ENCODE measurements around the gene NAV3.

NAV3 gene

GRCh38 chr12:78187741-78188140 lies 357.0 kb downstream of the NAV3 start:
- TF ChIP-seq SPI1 (IDR thresholded peaks at IDR 0.05; ENCODE audit: low read depth, low read length) (no peak), TAF1 (IDR thresholded peaks at IDR 0.05; ENCODE audit: low read depth, low read length) (no peak), POU2F2 (IDR thresholded peaks at IDR 0.05; ENCODE audit: low read depth, low read length) (no peak), POLR2AphosphoS5 (IDR thresholded peaks at IDR 0.05; ENCODE audit: low read depth, low read length) (no peak), PAX5 (IDR thresholded peaks at IDR 0.05; ENCODE audit: insufficient read depth, low read length, severe bottlenecking) (no peak), POLR2A (IDR thresholded peaks at IDR 0.05; ENCODE audit: low read depth, low read length) (no peak)
- FAIRE-seq: no peak
- no peak for DNase-seq (ENCODE audit: insufficient read length, low spot score)

GRCh38 chr12:78189656-78190055 lies 359.0 kb downstream of the NAV3 start:
- FAIRE-seq (no peak), DNase-seq (ENCODE audit: insufficient read length, low spot score) (no peak)
- no peak for TF ChIP-seq POLR2AphosphoS5 (IDR thresholded peaks at IDR 0.05; ENCODE audit: low read depth, low read length)
- TF ChIP-seq PAX5 (IDR thresholded peaks at IDR 0.05; ENCODE audit: insufficient read depth, low read length, severe bottlenecking): no peak
- TF ChIP-seq TAF1 (IDR thresholded peaks at IDR 0.05; ENCODE audit: low read depth, low read length): no peak
- TF ChIP-seq POU2F2 (IDR thresholded peaks at IDR 0.05; ENCODE audit: low read depth, low read length): no peak
- TF ChIP-seq POLR2A (IDR thresholded peaks at IDR 0.05; ENCODE audit: low read depth, low read length): no peak
- no peak for TF ChIP-seq SPI1 (IDR thresholded peaks at IDR 0.05; ENCODE audit: low read depth, low read length)

GRCh38 chr12:78191611-78192010 lies 360.9 kb downstream of the NAV3 start:
- FAIRE-seq (no peak), DNase-seq (ENCODE audit: insufficient read length, low spot score) (no peak)
- TF ChIP-seq POLR2A (IDR thresholded peaks at IDR 0.05; ENCODE audit: low read depth, low read length) (no peak), SPI1 (IDR thresholded peaks at IDR 0.05; ENCODE audit: low read depth, low read length) (no peak)

GRCh38 chr12:78192979-78193378 lies 362.3 kb downstream of the NAV3 start:
- FAIRE-seq: no peak

GRCh38 chr12:78194448-78194847 lies 363.8 kb downstream of the NAV3 start:
- FAIRE-seq: no peak
- DNase-seq (ENCODE audit: insufficient read length, low spot score): no peak
- TF ChIP-seq PAX5 (IDR thresholded peaks at IDR 0.05; ENCODE audit: insufficient read depth, low read length, severe bottlenecking) (no peak), POLR2AphosphoS5 (IDR thresholded peaks at IDR 0.05; ENCODE audit: low read depth, low read length) (no peak), SPI1 (IDR thresholded peaks at IDR 0.05; ENCODE audit: low read depth, low read length) (no peak), TAF1 (IDR thresholded peaks at IDR 0.05; ENCODE audit: low read depth, low read length) (no peak), POLR2A (IDR thresholded peaks at IDR 0.05; ENCODE audit: low read depth, low read length) (no peak), POU2F2 (IDR thresholded peaks at IDR 0.05; ENCODE audit: low read depth, low read length) (no peak)

More at GRCh38 chr12:78192979-78193378, 362.3 kb downstream of the NAV3 start:
- TF ChIP-seq POLR2AphosphoS5 (IDR thresholded peaks at IDR 0.05; ENCODE audit: low read depth, low read length) (no peak), SPI1 (IDR thresholded peaks at IDR 0.05; ENCODE audit: low read depth, low read length) (no peak), PAX5 (IDR thresholded peaks at IDR 0.05; ENCODE audit: insufficient read depth, low read length, severe bottlenecking) (no peak), TAF1 (IDR thresholded peaks at IDR 0.05; ENCODE audit: low read depth, low read length) (no peak), POU2F2 (IDR thresholded peaks at IDR 0.05; ENCODE audit: low read depth, low read length) (no peak), POLR2A (IDR thresholded peaks at IDR 0.05; ENCODE audit: low read depth, low read length) (no peak)
- no peak for DNase-seq (ENCODE audit: insufficient read length, low spot score)

GRCh38 chr12:78198896-78199295 lies 368.2 kb downstream of the NAV3 start:
- FAIRE-seq (no peak), DNase-seq (ENCODE audit: insufficient read length, low spot score) (no peak)
- TF ChIP-seq PAX5 (IDR thresholded peaks at IDR 0.05; ENCODE audit: insufficient read depth, low read length, severe bottlenecking) (no peak), TAF1 (IDR thresholded peaks at IDR 0.05; ENCODE audit: low read depth, low read length) (no peak), POLR2A (IDR thresholded peaks at IDR 0.05; ENCODE audit: low read depth, low read length) (no peak), POLR2AphosphoS5 (IDR thresholded peaks at IDR 0.05; ENCODE audit: low read depth, low read length) (no peak), SPI1 (IDR thresholded peaks at IDR 0.05; ENCODE audit: low read depth, low read length) (no peak), POU2F2 (IDR thresholded peaks at IDR 0.05; ENCODE audit: low read depth, low read length) (no peak)

GRCh38 chr12:78199926-78200325 lies 369.2 kb downstream of the NAV3 start:
- no peak for TF ChIP-seq TAF1 (IDR thresholded peaks at IDR 0.05; ENCODE audit: low read depth, low read length)
- no peak for TF ChIP-seq POLR2AphosphoS5 (IDR thresholded peaks at IDR 0.05; ENCODE audit: low read depth, low read length)
- no peak for TF ChIP-seq PAX5 (IDR thresholded peaks at IDR 0.05; ENCODE audit: insufficient read depth, low read length, severe bottlenecking)
- no peak for DNase-seq (ENCODE audit: insufficient read length, low spot score)
- FAIRE-seq: no peak

- DNase-seq (ENCODE audit: insufficient read length, low spot score): no peak
- no peak for TF ChIP-seq TAF1 (IDR thresholded peaks at IDR 0.05; ENCODE audit: low read depth, low read length)
- TF ChIP-seq POLR2A (IDR thresholded peaks at IDR 0.05; ENCODE audit: low read depth, low read length): no peak
- TF ChIP-seq POU2F2 (IDR thresholded peaks at IDR 0.05; ENCODE audit: low read depth, low read length): no peak
- no peak for TF ChIP-seq POLR2AphosphoS5 (IDR thresholded peaks at IDR 0.05; ENCODE audit: low read depth, low read length)
- TF ChIP-seq SPI1 (IDR thresholded peaks at IDR 0.05; ENCODE audit: low read depth, low read length): no peak
- TF ChIP-seq PAX5 (IDR thresholded peaks at IDR 0.05; ENCODE audit: insufficient read depth, low read length, severe bottlenecking): no peak
These were observed 374.2 kb downstream of the NAV3 start for GRCh38 chr12:78204926-78205325.

GRCh38 chr12:78208092-78208491 lies 377.4 kb downstream of the NAV3 start:
- no peak for FAIRE-seq
- no peak for DNase-seq (ENCODE audit: insufficient read length, low spot score)
- TF ChIP-seq SPI1 (IDR thresholded peaks at IDR 0.05; ENCODE audit: low read depth, low read length) (no peak), POLR2AphosphoS5 (IDR thresholded peaks at IDR 0.05; ENCODE audit: low read depth, low read length) (no peak), TAF1 (IDR thresholded peaks at IDR 0.05; ENCODE audit: low read depth, low read length) (no peak), POU2F2 (IDR thresholded peaks at IDR 0.05; ENCODE audit: low read depth, low read length) (no peak), POLR2A (IDR thresholded peaks at IDR 0.05; ENCODE audit: low read depth, low read length) (no peak), PAX5 (IDR thresholded peaks at IDR 0.05; ENCODE audit: insufficient read depth, low read length, severe bottlenecking) (no peak)

More at GRCh38 chr12:78204926-78205325, 374.2 kb downstream of the NAV3 start:
- no peak for FAIRE-seq

GRCh38 chr12:78209846-78210505 lies 379.3 kb downstream of the NAV3 start:
- FAIRE-seq: no peak
- no peak for DNase-seq (ENCODE audit: insufficient read length, low spot score)
- TF ChIP-seq POLR2AphosphoS5 (IDR thresholded peaks at IDR 0.05; ENCODE audit: low read depth, low read length): no peak
- TF ChIP-seq SPI1 (IDR thresholded peaks at IDR 0.05; ENCODE audit: low read depth, low read length): no peak
- no peak for TF ChIP-seq POU2F2 (IDR thresholded peaks at IDR 0.05; ENCODE audit: low read depth, low read length)
- no peak for TF ChIP-seq TAF1 (IDR thresholded peaks at IDR 0.05; ENCODE audit: low read depth, low read length)
- TF ChIP-seq PAX5 (IDR thresholded peaks at IDR 0.05; ENCODE audit: insufficient read depth, low read length, severe bottlenecking): no peak
- no peak for TF ChIP-seq POLR2A (IDR thresholded peaks at IDR 0.05; ENCODE audit: low read depth, low read length)
